HG03571 (cell line): ENCODE measurements around the gene ASB8.
"Not testable (repeated sequence)": the region's sequence is repeated elsewhere in the genome, so short reads cannot be mapped to it uniquely, and the experiment has no call there.

Experiments
- ATAC-seq: cut with Tn5 transposase; IDR thresholded peaks from one replicate; pipeline ENCODE4 v1.9.1; 2021; ENCODE audit not compliant: unreplicated experiment

ASB8 gene

DNA sequence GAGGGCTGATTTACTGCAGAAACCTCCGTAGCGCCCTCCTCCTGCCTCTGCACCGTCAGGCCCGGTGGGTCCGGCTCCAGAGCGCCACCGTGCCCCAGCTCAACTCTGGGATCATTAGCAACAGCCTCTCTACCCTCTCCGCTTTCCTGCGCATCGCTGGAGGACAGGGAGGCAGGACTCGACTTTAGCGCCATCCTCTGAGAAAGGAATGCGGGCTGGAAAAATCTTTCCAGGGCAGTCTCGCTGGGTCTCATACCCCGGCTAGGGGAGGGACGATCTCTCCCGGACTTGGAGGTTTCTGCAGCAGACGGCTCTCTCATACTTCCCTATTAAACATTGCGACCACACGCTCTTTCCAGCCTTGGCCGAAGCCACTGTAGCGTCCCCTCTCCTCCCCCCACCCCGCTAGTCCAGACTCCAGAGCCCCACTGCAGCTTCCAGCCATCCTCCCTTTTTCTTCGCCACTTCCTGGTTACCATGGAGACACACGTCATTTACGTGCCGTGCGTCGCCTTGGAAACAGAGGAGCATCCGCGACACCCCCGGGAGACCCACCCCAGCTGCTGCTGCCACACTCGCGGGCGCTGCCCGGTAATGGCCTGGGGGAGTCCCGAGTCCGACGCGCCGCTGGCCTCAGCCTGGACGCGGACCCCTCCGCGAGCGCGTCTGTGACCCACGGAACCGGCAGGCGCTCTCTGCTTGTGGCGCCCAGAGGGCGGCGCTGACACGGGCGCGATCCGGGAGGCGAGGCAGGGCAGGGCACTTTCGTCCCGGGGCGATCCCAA is 26.0 kb upstream of the ASB8 start, which contains the start of gene CCDC184:
Gene CCDC184, plus strand, starts transcription at position 554 of the 785 bp plus-strand sequence. CDS start 479 bp downstream, outside the sequence.
- ATAC-seq, result peak; percentile 73

- no peak for ATAC-seq
Observed at GRCh38 chr12:48182631-48183030, 25.3 kb upstream of the ASB8 start.

DNA sequence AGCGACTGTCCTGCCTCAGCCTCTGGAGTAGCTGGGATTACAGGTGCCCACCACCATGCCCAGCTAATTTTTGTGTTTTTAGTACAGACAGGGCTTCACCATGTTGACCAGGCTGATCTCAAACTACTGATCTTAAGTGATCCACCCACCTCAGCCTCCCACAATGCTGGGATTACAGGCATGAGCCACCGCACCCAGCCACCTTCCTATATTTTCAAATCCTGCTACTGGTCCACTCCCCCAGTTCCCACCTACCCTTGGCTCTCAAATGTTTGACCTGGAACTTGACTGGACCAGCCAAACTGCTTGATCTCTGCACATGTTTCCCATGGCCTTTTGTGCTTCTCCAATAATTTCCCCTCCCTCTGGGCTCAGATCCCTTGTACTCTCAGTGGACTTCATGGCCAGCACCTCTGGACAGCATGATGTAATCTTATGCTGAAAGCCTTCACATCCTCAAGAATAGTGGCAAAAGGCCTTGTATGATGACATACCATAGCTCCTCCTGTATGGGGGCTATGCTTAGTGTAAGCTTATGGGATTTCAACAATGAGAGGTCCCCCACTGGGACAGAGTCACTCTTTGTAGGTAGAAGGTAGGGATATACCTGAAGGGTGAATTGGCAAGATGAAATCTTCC is 23.7 kb upstream of the ASB8 start:
- no peak for ATAC-seq

GRCh38 chr12:48180424-48180823 is 23.1 kb upstream of the ASB8 start:
- no peak for ATAC-seq

- ATAC-seq, result no peak
Observed at GRCh38 chr12:48179466-48179865, 22.2 kb upstream of the ASB8 start.

GRCh38 chr12:48177982-48178381 is 20.7 kb upstream of the ASB8 start:
- no peak for ATAC-seq

GRCh38 chr12:48176417-48176751 is 19.1 kb upstream of the ASB8 start:
- ATAC-seq, result no peak

GRCh38 chr12:48175613-48176416 is 18.5 kb upstream of the ASB8 start:
- no peak for ATAC-seq

GRCh38 chr12:48169011-48169410 is 11.7 kb upstream of the ASB8 start:
- ATAC-seq, result no peak

GRCh38 chr12:48165089-48165981 is 8.0 kb upstream of the ASB8 start:
- ATAC-seq, result no peak

DNA sequence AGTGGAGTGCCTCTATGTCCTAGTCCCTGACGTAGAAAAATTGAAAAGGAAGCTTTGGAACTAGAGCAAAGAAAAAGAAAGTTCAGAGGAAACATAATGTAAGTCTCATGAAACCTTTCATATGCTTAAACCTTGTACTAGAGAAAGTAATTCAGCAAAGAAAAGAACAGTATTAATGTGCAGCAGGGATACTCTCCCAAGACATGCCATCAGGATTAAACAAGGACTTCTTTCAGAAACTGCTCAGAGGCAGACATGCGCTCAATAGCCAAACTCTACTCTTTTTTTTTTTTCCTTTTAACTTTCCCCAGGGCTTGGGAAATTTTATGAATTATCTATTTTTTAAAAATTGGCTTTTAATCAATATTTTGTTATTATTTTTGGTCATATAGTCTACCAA is 7.1 kb upstream of the ASB8 start:
- ATAC-seq, result no peak

DNA sequence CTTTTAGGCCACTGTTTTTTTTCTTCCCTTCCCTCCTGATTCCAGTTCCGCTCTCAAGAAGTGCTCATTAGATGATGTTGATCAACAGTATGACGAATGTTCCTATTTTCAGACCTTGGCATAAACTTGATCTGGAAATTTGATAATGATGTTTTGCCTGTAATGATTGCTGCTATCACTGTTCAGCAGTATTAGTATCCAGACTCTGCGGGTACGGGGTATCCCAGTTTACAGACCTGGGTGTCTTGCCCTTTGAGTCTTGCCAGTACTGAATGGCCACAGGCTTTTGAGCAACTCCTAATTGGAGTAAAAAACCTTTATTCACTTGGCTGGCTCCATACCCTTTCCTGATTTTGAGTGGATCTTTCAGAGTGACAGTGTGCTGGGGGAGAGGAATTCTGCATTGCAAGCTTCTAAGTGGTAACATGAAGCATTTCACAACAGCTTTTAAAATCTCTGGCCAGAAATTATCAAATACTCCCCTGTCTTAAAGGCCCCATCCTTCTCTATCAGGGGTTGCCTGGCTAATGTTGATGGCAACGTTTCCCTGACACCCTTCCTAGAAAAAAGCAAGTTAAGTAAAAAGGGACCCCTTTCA is 5.9 kb upstream of the ASB8 start:
- ATAC-seq, result no peak

DNA sequence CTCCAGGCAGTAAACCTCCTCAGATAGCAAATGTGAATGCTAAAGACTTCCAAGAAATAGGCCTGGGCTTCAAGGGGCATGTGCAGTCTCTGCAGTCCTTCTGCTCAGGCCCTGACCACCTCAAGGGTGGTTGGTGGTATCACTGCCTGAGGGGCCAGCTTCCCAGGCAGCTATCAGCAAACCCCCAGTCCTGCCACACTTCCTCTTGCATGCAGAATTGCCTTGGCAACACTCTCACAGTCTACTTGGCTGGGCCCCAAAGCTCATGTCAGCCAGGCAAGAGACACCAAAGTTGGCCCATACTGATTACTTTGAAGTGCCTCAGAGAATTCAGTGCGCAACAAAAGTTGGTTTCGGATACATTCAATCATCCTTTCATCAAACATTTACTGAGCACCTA is 3.5 kb upstream of the ASB8 start:
- ATAC-seq, result no peak

DNA sequence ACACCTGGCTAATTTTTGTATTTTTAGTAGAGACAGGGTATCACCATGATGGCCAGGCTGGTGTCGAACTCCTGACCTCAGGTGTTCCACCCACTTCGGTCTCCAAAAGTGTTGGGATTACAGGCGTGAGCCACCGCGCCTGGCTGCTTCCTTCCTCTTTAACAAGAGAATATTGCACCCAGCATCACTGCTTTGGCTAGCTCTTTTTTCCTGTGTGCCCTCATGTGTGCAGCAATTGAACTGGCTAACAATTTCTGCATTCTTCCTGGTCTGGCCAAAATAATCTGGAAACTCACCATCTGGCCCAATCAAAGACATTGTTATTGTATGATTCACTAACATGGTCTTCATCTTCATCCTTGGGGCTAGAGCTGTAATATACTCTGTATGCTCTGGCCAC is 2.7 kb upstream of the ASB8 start:
- no peak for ATAC-seq

GRCh38 chr12:48157889-48158370 is 615 bp upstream of the ASB8 start:
- no peak for ATAC-seq

- no peak for ATAC-seq
Observed at GRCh38 chr12:48156652-48157017, 680 bp downstream of the ASB8 start.

DNA sequence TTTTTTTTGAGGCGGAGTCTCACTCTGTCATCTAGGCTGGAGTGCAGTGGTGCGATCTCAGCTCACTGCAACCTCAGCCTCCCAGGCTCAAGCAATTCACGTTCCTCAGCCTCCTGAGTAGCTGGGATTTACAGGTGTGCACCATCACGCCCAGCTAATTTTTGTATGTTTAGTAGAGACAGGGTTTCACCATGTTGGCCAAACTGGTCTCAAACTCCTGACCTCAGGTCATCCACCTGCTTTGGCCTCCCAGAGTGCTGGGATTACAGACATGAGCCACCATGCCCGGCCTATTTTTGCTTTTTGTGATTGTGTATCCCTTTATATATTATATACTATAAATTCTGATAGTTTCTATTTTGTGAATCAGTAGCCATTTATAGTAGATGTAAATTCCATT is 1.5 kb downstream of the ASB8 start:
- ATAC-seq, result not testable (repeated sequence)

GRCh38 chr12:48151103-48151771 is 6.1 kb downstream of the ASB8 start:
- no peak for ATAC-seq

- ATAC-seq, result no peak
Observed at GRCh38 chr12:48145981-48146380, 11.3 kb downstream of the ASB8 start.

DNA sequence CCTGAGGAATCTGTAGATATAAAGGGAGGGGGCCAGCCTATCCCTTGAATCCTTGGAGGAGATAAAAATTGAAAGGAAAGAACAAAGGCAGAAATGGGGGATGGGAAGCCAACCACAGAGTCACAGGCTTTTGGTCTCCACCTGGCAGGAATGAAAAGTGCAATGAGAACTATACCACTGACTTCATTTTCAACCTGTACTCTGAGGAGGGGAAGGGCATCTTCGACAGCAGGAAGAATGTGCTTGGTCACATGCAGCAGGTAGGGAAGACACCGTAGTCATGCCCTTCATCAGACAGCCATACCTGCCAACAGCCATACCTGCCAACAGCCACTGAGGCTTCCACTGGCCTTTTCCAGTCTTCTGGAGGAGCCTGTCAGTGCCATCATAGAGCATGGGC is 13.4 kb downstream of the ASB8 start:
- ATAC-seq, result no peak
